ENCODE data around the gene ANKRD28. TPM values are rescaled to one million over a fixed set of nuclear protein-coding genes. Genes with fewer than 3 reads are reported as not detected.

ANKRD28 gene
- total RNA-seq, 2 donors from 2014 or later, result 18.4 to 35.8 TPM

DNA sequence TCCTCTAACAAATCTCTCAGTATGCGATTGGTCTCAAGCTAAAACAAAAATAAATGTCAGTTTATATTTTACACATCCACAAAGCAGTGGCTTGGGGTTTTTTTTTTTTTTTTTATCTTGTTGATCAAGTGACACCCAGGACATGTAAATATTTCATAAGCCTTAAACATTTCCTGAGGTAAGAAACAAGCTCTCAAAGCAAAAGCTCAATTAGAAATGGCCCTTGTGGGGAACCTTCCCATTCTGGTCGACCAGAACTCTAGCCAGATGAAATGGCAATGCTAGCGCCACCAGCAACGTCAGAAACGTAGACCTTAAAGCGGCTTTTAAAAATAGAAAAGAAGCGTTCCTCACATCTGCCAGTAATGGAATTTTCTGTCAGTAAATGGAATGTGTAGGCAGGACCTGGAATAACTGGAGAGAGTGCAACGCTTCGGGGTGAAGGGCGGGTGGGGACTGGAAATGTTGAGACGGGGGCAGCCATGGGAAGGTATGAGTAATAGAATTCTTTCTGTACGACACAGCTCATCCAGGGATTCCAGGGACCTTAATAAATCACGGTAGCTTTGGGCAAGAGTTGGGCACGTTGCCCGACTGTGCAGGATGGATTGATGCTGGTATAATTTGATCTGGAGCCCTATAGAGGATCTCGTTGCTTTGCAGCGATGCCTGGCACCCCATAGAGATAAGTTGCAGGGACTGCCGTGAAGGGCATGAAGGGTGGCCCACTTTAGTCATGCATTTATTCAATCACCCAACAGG is 151.9 kb downstream of the ANKRD28 start:
- no peaks in the 10 kb centered on the region for H3K4me1 ChIP-seq (replicated peaks)
- intact Hi-C loops (cut with DNase I), result no loop called here
- DNase-seq (ENCODE audit: low spot score), result no peak
- H3K36me3 ChIP-seq, result no peaks in the 10 kb centered on the region
- TF ChIP-seq CTCF (IDR thresholded peaks at IDR 0.05) (no peak), POLR2AphosphoS5 (IDR thresholded peaks at IDR 0.05) (no peak), POLR2A (IDR thresholded peaks at IDR 0.05) (no peak)
- H3K4me3 ChIP-seq, result no peak overlapping the region
- no peaks in the 10 kb centered on the region for H3K27me3 ChIP-seq (replicated peaks; ENCODE audit: insufficient read depth)
- 77% methylated on average over 18 of the region's 18 CpGs for WGBS
- no peaks in the 10 kb centered on the region for H3K9me3 ChIP-seq
- H3K27ac ChIP-seq, result no peak overlapping the region

- 92% methylated on average over 6 of the region's 6 CpGs for WGBS
- intact Hi-C loops (cut with DNase I), result no loop called here
- no peaks in the 10 kb centered on the region for H3K27me3 ChIP-seq (replicated peaks; ENCODE audit: insufficient read depth)
Observed at GRCh38 chr3:15645246-15645645, 152.5 kb downstream of the ANKRD28 start.

DNA sequence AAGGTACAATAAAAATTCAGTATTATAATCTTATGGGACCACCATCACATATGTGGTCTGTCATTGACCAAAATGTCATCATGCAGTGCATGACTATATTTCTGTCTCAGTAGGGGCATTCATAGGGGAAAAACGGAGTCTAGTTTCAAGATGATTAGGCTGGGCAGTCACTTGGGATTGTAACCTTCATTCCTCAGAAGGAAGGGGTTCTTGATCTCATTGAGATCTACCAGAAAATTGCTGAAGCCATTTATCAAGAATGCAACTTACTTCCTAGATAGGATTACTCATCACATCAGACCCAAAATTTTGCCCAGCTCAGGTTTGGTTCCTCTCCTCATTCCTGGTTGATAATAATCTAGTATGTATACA is 158.9 kb downstream of the ANKRD28 start:
- H3K36me3 ChIP-seq, result no peaks in the 10 kb centered on the region
- peaks cover 10% of the 10 kb centered on the region for H3K4me1 ChIP-seq (replicated peaks)
- intact Hi-C loops (cut with DNase I), result loop anchor here (10.0 kb wide), 1 partner anchor 606 kb away; no protein-coding TSS in a partner anchor
- no peak overlapping the region for H3K4me3 ChIP-seq
- no peak overlapping the region for H3K27ac ChIP-seq
- no peak for DNase-seq (ENCODE audit: low spot score)
- H3K27me3 ChIP-seq (replicated peaks; ENCODE audit: insufficient read depth), result no peaks in the 10 kb centered on the region
- H3K9me3 ChIP-seq, result no peaks in the 10 kb centered on the region
- TF ChIP-seq CTCF (IDR thresholded peaks at IDR 0.05), result no peak
- TF ChIP-seq POLR2AphosphoS5 (IDR thresholded peaks at IDR 0.05), result no peak
- TF ChIP-seq POLR2A (IDR thresholded peaks at IDR 0.05), result no peak
- 96% methylated on average over 1 of the region's 1 CpG for WGBS

More at GRCh38 chr3:15645246-15645645, 152.5 kb downstream of the ANKRD28 start:
- no peaks in the 10 kb centered on the region for H3K4me1 ChIP-seq (replicated peaks)
- no peak overlapping the region for H3K4me3 ChIP-seq
- H3K9me3 ChIP-seq, result no peaks in the 10 kb centered on the region
- no peak overlapping the region for H3K27ac ChIP-seq
- TF ChIP-seq POLR2AphosphoS5 (IDR thresholded peaks at IDR 0.05) (no peak), POLR2A (IDR thresholded peaks at IDR 0.05) (no peak), CTCF (IDR thresholded peaks at IDR 0.05) (no peak)
- no peak for DNase-seq (ENCODE audit: low spot score)
- no peaks in the 10 kb centered on the region for H3K36me3 ChIP-seq

DNA sequence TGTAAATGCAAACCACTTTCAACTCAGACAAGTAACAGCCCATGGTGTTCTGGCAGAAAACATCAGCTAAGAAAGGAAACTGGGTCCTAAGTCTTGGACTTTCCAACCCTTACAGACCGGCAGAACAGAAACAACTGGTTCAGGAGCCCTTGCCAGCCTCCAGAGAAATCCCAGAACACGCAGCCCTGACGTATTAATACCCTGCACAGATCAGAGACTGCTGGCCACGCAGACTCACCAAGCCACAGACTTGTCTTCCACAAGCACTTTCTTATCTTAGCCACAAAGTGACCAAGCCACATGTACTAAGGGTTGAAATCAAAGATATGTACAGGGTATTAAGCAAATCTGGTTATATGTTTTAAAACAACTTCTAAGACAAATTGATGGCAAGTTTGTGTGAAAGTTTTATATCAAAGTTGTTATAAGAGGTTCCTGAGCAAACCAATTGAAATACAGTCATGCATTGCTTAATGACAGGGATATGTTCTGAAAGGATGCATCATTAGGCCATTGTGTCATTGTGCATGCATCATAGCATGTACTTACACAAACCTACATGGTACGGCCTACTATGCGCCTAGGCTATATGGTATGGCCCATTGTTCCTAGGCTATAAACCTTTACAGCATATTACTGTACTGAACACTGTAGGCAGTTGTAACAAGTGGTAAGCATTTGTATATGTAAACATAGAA is 159.4 kb downstream of the ANKRD28 start:
- TF ChIP-seq POLR2A (IDR thresholded peaks at IDR 0.05) (no peak), CTCF (IDR thresholded peaks at IDR 0.05) (no peak)
- H3K36me3 ChIP-seq, result no peaks in the 10 kb centered on the region
- 71% methylated on average over 6 of the region's 6 CpGs for WGBS

More for the DNA sequence above, 159.4 kb downstream of the ANKRD28 start:
- no peaks in the 10 kb centered on the region for H3K9me3 ChIP-seq
- H3K4me1 ChIP-seq (replicated peaks), result peaks cover 10% of the 10 kb centered on the region
- intact Hi-C loops (cut with DNase I), result loop anchor here (10.0 kb wide), 1 partner anchor 606 kb away; no protein-coding TSS in a partner anchor
- H3K27me3 ChIP-seq (replicated peaks; ENCODE audit: insufficient read depth), result no peaks in the 10 kb centered on the region
- DNase-seq (ENCODE audit: low spot score), result no peak
- H3K27ac ChIP-seq, result no peak overlapping the region
- H3K4me3 ChIP-seq, result no peak overlapping the region

Measured in prostate gland (tissue), 2 donors.